Hepatocyte (in vitro differentiated cells): Measurements from ENCODE around the gene ARF3.

ENCODE experiments used
- EZH2 ChIP-seq: fragments of 200-600 bp; sonication (generic); IDR thresholded peaks from 2 replicates; pipeline ENCODE4 v1.6.1; 2016; ENCODE audit warnings: antibody characterized with exemption, mild to moderate bottlenecking, borderline replicate concordance
- EZH2phosphoT487 ChIP-seq: fragments of 200-600 bp; sonication (generic); IDR thresholded peaks from one replicate; pipeline ENCODE4 v1.6.1; 2018; ENCODE audit warnings: antibody characterized with exemption, mild to moderate bottlenecking, low read depth, moderate library complexity; ENCODE audit not compliant: unreplicated experiment, severe bottlenecking
- TF ChIP-seq, protein P1 (sequence below): fragments of 200-600 bp; sonication (generic); IDR thresholded peaks from 2 replicates; pipeline ENCODE4 v1.5.1; 2016; ENCODE audit warnings: antibody characterized with exemption, mild to moderate bottlenecking; ENCODE audit not compliant: poor library complexity

DNA sequence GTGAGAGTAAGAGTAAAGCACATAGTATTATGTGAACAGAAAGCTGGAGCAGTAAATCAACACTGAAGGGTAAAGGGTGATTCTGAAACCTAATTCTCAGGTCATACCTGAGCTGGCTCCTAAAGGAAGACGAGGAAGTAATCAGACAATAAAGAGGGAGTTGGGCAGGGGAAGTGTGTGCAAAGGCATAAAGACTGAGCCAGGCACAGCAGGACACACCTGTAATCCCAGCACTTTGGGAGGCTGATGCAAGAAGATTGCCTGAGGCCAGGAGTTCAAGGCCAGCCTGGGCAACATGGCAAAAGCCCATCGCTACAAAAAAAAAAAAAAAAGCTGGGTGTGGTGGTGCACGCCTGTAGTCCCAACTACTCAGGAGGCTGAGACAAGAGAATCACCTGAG lies 9.6 kb downstream of the ARF3 start:
- TF ChIP-seq EZH2 (no peak), EZH2phosphoT487 (no peak)
- TF ChIP-seq, protein P1, sequence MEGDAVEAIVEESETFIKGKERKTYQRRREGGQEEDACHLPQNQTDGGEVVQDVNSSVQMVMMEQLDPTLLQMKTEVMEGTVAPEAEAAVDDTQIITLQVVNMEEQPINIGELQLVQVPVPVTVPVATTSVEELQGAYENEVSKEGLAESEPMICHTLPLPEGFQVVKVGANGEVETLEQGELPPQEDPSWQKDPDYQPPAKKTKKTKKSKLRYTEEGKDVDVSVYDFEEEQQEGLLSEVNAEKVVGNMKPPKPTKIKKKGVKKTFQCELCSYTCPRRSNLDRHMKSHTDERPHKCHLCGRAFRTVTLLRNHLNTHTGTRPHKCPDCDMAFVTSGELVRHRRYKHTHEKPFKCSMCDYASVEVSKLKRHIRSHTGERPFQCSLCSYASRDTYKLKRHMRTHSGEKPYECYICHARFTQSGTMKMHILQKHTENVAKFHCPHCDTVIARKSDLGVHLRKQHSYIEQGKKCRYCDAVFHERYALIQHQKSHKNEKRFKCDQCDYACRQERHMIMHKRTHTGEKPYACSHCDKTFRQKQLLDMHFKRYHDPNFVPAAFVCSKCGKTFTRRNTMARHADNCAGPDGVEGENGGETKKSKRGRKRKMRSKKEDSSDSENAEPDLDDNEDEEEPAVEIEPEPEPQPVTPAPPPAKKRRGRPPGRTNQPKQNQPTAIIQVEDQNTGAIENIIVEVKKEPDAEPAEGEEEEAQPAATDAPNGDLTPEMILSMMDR: no peak
